HepG2 (cell line): ENCODE results near the gene PTMA. TPM values are rescaled to one million over a fixed set of nuclear protein-coding genes. Genes with fewer than 3 reads are reported as not detected.
A peak's percentile ranks its signal among the peaks of the same experiment; 100 is the strongest.

Experiments used
- ELF3 ChIP-seq: IDR thresholded peaks from 2 replicates; pipeline ENCODE4 v1.6.1; 2016; ENCODE audit warnings: missing genetic modification reagents, missing compliant biosample characterization
- KDM5B ChIP-seq: sonication (generic); formaldehyde crosslinking; IDR thresholded peaks from 2 replicates; pipeline ENCODE4 v1.4.0; 2020; ENCODE audit warnings: missing genetic modification reagents, mild to moderate bottlenecking, borderline replicate concordance
- KLF13 ChIP-seq: sonication (generic); formaldehyde crosslinking; IDR thresholded peaks from 2 replicates; pipeline ENCODE4 v1.4.0; 2020; ENCODE audit warnings: mild to moderate bottlenecking, missing genetic modification reagents
- KLF9 ChIP-seq: IDR thresholded peaks from 2 replicates; pipeline ENCODE4 v1.6.1; 2016; ENCODE audit warnings: low read depth
- ZNF530 ChIP-seq: sonication (generic); formaldehyde crosslinking; IDR thresholded peaks from 2 replicates; pipeline ENCODE4 v1.5.0; 2020; ENCODE audit warnings: low read depth, mild to moderate bottlenecking, missing genetic modification reagents
- ZNF546 ChIP-seq: sonication (generic); formaldehyde crosslinking; conservative IDR thresholded peaks from 2 replicates; pipeline ENCODE4 v1.8.1; 2023; ENCODE audit warnings: mild to moderate bottlenecking, missing genetic modification reagents
- ZNF768 ChIP-seq: sonication (generic); formaldehyde crosslinking; IDR thresholded peaks from 2 replicates; pipeline ENCODE4 v1.4.0; 2020; ENCODE audit warnings: missing genetic modification reagents
- polyA plus RNA-seq, 8 experiments: library from polyadenylated mRNA; depleted of rRNA in 3 of 8; stranded (reverse) in 7 of 8; unstranded in 1 of 8; fragments of >200 nt; fragmentation: Illumina TruSeq in 4 of 8; extraction: Trizol in 4 of 8; gene quantifications; 2 replicates each; pipeline versions ENCODE4 v1.2.1 to v1.2.3, GENCODE V29; 2011 to 2016; ENCODE audit warnings: low read depth in 4 of 8, missing spikeins in 1 of 8, mixed read lengths in 1 of 8; ENCODE audit not compliant: insufficient read depth in 1 of 8
- total RNA-seq, 5 experiments: library from RNA; depleted of rRNA; stranded (reverse); fragments of >200 nt; fragmentation: Illumina TruSeq; extraction: Trizol; gene quantifications; 2 replicates each; pipeline ENCODE4 v1.2.3, GENCODE V29; 2016; ENCODE audit warnings: low read depth in 1 of 5
- TF ChIP-seq, protein P1 (sequence below): sonication (generic); formaldehyde crosslinking; IDR thresholded peaks from one replicate; pipeline ENCODE4 v1.5.1; 2020; ENCODE audit warnings: mild to moderate bottlenecking, missing genetic modification reagents; ENCODE audit errors: not compliant biosample characterization
- TF ChIP-seq, protein P2 (sequence below): sonication (generic); formaldehyde crosslinking; IDR thresholded peaks from 2 replicates; pipeline ENCODE4 v1.8.0; 2022; ENCODE audit warnings: missing genetic modification reagents, mild to moderate bottlenecking, moderate library complexity, borderline replicate concordance
- TF ChIP-seq, protein P3 (sequence below): IDR thresholded peaks from 2 replicates; pipeline ENCODE4 v1.6.1; 2016; ENCODE audit warnings: missing compliant biosample characterization, missing genetic modification reagents, borderline replicate concordance
- TF ChIP-seq, protein P4 (sequence below): sonication (generic); formaldehyde crosslinking; IDR thresholded peaks from 2 replicates; pipeline ENCODE4 v1.4.0; 2020; ENCODE audit warnings: missing genetic modification reagents
- TF ChIP-seq, protein P5 (sequence below): sonication (generic); formaldehyde crosslinking; IDR thresholded peaks from 2 replicates; pipeline ENCODE4 v1.8.0; 2022; ENCODE audit warnings: missing genetic modification reagents, mild to moderate bottlenecking, inconsistent platforms, borderline replicate concordance

Gene PTMA
- total and polyA plus RNA-seq, 2 of the 13 experiments (the other 11 are each of a cell fraction or from before 2014, with no cell fraction given), result 190 to 1,086 TPM

DNA sequence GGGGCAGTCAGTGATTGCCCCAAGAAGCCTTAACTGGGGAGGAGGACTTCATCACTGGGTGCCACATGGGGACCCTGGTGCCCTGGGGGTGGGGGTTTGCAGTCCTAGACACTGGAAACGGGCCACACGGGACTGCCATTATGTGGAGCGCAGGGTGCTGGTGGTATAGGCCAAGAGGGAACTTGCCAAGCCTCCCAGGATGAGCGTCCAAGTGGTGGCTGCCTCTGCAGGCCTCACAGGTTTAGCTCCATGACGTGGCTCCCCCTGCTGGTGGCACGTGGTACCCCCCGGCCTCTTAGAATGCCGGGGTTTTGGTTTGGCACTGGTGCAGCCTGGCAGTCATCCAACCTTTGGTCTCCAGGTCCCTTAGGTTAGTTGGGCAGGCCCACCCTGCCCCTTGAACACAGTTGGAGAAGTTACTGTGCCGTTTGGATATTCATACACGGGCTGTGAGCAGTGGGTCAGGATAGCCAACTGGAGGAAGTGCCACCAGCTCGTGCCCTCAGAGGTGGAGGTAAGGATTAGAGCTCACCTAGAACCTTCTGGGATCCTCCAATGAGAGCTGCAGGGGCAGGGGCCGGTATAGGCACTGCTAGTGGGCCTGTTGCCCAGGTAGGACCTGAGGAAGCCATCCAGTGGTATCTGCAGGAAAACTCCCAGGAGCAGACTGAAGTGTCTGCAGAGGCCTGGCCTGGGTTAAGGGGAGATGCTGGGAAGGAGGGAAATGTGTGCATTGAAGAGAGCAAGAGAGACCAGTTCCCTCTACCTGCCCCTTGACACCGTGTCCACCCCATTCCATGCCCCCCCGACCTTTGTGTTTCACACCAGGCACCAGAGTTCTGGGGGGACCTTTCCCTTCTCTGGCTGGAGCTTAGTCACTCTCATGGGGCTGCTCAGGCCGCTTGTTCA lies 5.7 kb downstream of the PTMA start (continued):
- TF ChIP-seq, protein P1, sequence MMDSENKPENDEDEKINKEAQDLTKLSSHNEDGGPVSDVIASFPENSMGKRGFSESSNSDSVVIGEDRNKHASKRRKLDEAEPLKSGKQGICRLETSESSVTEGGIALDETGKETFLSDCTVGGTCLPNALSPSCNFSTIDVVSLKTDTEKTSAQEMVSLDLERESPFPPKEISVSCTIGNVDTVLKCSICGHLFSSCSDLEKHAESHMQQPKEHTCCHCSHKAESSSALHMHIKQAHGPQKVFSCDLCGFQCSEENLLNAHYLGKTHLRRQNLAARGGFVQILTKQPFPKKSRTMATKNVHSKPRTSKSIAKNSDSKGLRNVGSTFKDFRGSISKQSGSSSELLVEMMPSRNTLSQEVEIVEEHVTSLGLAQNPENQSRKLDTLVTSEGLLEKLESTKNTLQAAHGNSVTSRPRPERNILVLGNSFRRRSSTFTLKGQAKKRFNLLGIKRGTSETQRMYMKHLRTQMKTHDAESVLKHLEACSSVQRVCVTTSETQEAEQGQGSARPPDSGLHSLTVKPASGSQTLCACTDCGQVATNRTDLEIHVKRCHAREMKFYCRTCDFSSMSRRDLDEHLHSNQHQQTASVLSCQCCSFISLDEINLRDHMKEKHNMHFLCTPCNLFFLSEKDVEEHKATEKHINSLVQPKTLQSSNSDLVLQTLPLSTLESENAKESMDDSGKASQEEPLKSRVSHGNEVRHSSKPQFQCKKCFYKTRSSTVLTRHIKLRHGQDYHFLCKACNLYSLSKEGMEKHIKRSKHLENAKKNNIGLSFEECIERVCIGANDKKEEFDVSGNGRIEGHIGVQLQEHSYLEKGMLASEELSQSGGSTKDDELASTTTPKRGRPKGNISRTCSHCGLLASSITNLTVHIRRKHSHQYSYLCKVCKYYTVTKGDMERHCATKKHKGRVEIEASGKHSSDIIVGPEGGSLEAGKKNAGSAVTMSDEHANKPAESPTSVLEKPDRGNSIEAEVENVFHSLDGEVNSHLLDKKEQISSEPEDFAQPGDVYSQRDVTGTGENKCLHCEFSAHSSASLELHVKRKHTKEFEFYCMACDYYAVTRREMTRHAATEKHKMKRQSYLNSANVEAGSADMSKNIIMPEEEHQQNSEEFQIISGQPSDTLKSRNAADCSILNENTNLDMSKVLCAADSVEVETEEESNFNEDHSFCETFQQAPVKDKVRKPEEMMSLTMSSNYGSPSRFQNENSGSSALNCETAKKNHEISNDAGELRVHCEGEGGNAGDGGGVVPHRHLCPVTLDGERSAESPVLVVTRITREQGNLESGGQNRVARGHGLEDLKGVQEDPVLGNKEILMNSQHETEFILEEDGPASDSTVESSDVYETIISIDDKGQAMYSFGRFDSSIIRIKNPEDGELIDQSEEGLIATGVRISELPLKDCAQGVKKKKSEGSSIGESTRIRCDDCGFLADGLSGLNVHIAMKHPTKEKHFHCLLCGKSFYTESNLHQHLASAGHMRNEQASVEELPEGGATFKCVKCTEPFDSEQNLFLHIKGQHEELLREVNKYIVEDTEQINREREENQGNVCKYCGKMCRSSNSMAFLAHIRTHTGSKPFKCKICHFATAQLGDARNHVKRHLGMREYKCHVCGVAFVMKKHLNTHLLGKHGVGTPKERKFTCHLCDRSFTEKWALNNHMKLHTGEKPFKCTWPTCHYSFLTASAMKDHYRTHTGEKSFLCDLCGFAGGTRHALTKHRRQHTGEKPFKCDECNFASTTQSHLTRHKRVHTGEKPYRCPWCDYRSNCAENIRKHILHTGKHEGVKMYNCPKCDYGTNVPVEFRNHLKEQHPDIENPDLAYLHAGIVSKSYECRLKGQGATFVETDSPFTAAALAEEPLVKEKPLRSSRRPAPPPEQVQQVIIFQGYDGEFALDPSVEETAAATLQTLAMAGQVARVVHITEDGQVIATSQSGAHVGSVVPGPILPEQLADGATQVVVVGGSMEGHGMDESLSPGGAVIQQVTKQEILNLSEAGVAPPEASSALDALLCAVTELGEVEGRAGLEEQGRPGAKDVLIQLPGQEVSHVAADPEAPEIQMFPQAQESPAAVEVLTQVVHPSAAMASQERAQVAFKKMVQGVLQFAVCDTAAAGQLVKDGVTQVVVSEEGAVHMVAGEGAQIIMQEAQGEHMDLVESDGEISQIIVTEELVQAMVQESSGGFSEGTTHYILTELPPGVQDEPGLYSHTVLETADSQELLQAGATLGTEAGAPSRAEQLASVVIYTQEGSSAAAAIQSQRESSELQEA (CRISPR knock-in tag), result no peak
- peak; percentile 41; the same call in 1 of the 2 replicates for TF ChIP-seq KDM5B (CRISPR knock-in tag)
- TF ChIP-seq ZNF530, result no peak
- TF ChIP-seq KLF9, result 0 out of 2 replicates have a peak, but pooled peaks have one; percentile 50
- TF ChIP-seq, protein P2, sequence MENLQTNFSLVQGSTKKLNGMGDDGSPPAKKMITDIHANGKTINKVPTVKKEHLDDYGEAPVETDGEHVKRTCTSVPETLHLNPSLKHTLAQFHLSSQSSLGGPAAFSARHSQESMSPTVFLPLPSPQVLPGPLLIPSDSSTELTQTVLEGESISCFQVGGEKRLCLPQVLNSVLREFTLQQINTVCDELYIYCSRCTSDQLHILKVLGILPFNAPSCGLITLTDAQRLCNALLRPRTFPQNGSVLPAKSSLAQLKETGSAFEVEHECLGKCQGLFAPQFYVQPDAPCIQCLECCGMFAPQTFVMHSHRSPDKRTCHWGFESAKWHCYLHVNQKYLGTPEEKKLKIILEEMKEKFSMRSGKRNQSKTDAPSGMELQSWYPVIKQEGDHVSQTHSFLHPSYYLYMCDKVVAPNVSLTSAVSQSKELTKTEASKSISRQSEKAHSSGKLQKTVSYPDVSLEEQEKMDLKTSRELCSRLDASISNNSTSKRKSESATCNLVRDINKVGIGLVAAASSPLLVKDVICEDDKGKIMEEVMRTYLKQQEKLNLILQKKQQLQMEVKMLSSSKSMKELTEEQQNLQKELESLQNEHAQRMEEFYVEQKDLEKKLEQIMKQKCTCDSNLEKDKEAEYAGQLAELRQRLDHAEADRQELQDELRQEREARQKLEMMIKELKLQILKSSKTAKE, result no peak
- TF ChIP-seq, protein P3, sequence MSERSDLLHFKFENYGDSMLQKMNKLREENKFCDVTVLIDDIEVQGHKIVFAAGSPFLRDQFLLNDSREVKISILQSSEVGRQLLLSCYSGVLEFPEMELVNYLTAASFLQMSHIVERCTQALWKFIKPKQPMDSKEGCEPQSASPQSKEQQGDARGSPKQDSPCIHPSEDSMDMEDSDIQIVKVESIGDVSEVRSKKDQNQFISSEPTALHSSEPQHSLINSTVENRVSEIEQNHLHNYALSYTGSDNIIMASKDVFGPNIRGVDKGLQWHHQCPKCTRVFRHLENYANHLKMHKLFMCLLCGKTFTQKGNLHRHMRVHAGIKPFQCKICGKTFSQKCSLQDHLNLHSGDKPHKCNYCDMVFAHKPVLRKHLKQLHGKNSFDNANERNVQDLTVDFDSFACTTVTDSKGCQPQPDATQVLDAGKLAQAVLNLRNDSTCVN, result peak; percentile 55; the same call in 1 of the 2 replicates
- no peak for TF ChIP-seq ZNF546 (CRISPR knock-in tag)
- TF ChIP-seq, protein P4, sequence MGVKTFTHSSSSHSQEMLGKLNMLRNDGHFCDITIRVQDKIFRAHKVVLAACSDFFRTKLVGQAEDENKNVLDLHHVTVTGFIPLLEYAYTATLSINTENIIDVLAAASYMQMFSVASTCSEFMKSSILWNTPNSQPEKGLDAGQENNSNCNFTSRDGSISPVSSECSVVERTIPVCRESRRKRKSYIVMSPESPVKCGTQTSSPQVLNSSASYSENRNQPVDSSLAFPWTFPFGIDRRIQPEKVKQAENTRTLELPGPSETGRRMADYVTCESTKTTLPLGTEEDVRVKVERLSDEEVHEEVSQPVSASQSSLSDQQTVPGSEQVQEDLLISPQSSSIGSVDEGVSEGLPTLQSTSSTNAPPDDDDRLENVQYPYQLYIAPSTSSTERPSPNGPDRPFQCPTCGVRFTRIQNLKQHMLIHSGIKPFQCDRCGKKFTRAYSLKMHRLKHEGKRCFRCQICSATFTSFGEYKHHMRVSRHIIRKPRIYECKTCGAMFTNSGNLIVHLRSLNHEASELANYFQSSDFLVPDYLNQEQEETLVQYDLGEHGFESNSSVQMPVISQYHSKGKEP, result 0 out of 2 replicates have a peak, but pooled peaks have one; percentile 55
- peak; percentile 76; the same call in 1 of the 2 replicates for TF ChIP-seq ZNF768 (CRISPR knock-in tag)
- TF ChIP-seq, protein P5, sequence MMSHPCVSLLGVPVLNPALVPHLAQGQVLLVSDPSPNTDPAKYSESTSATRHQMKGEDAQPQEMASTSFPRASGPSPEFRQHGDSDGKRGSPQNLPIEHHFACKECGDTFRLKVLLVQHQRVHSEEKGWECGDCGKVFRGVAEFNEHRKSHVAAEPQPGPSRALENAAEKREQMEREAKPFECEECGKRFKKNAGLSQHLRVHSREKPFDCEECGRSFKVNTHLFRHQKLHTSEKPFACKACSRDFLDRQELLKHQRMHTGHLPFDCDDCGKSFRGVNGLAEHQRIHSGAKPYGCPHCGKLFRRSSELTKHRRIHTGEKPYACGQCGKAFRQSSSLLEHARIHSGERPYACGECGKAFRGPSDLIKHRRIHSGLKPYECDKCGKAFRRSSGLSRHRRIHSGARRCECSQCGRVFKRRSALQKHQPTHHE (CRISPR knock-in tag), result peak; percentile 36; the same call in 1 of the 2 replicates
- TF ChIP-seq ELF3 (CRISPR knock-in tag), result 0 out of 2 replicates have a peak, but pooled peaks have one; percentile 39
- no peak for TF ChIP-seq KLF13 (CRISPR knock-in tag)
